IMR-90 (cell line): ENCODE results near the gene FXYD5. TPM values are rescaled to one million over a fixed set of nuclear protein-coding genes. Genes with fewer than 3 reads are reported as not detected.

Experiments used
- ATAC-seq: fragments of 200-7000 bp; cut with Tn5 transposase; 2 replicates; pipeline ENCODE4 v1.9.1; 2020; ENCODE audit warnings: low read depth, mild to moderate bottlenecking, moderate library complexity
- BruUV-seq: library from RNA; stranded (reverse); fragments of 400-500 nt; replicated peaks from 2 replicates; lab custom pipeline; 2021; lab: Mats Ljungman, UMichigan
- CTCF ChIA-PET: fragments of 300-600 bp; formaldehyde crosslinking; extraction: SDS; loops from one replicate; lab custom pipeline; 2021; ENCODE audit warnings: antibody characterized with exemption; lab: Yijun Ruan, JAX
- POLR2A ChIA-PET: fragments of 300-600 bp; sonication (Branson Sonifier 250); formaldehyde crosslinking; loops from one replicate; lab custom pipeline; 2022; ENCODE audit warnings: antibody characterized with exemption; ENCODE audit not compliant: unreplicated experiment; lab: Charles Lee
- DNase-seq: peaks from one replicate; pipeline ENCODE4 v3.0.0; 2013
- H2AFZ ChIP-seq: replicated peaks from 2 replicates; pipeline ENCODE3; 2013; ENCODE audit warnings: low read length, mild to moderate bottlenecking; ENCODE audit not compliant: poor library complexity
- H2AK5ac ChIP-seq: 2 replicates; pipeline ENCODE4 v1.6.1; 2013; ENCODE audit warnings: low read depth, low read length, inconsistent platforms
- H2AK9ac ChIP-seq: replicated peaks from 2 replicates; pipeline ENCODE3; 2013; ENCODE audit warnings: mild to moderate bottlenecking, low read depth, low read length, moderate library complexity; ENCODE audit not compliant: poor library complexity
- H2BK120ac ChIP-seq: 2 replicates; pipeline ENCODE4 v1.6.1; 2013; ENCODE audit warnings: low read depth, low read length, inconsistent platforms
- H2BK15ac ChIP-seq: 3 replicates; pipeline ENCODE4 v1.6.1; 2013; ENCODE audit warnings: low read depth, low read length, inconsistent platforms
- H2BK20ac ChIP-seq: 2 replicates; pipeline ENCODE4 v1.6.1; 2013; ENCODE audit warnings: low read depth, mild to moderate bottlenecking, inconsistent platforms, low read length, moderate library complexity
- H2BK5ac ChIP-seq: 2 replicates; pipeline ENCODE4 v1.6.1; 2013; ENCODE audit warnings: mild to moderate bottlenecking, low read depth, low read length, inconsistent platforms; ENCODE audit not compliant: poor library complexity, severe bottlenecking
- H3K14ac ChIP-seq: replicated peaks from 2 replicates; pipeline ENCODE4 v1.6.1; 2013; ENCODE audit warnings: low read depth, low read length, inconsistent platforms
- H3K18ac ChIP-seq: 2 replicates; pipeline ENCODE4 v1.6.1; 2013; ENCODE audit warnings: low read depth, low read length, control low read depth
- H3K23ac ChIP-seq: 2 replicates; pipeline ENCODE4 v1.6.1; 2013; ENCODE audit warnings: low read depth, low read length, inconsistent platforms
- H3K27ac ChIP-seq: 2 replicates; pipeline ENCODE4 v1.5.1; 2013; ENCODE audit warnings: mild to moderate bottlenecking, control low read depth, low read length; ENCODE audit not compliant: insufficient read depth
- H3K27me3 ChIP-seq: 2 replicates; pipeline ENCODE4 v1.6.1; 2013; ENCODE audit warnings: low read length; ENCODE audit not compliant: control insufficient read depth, insufficient read depth
- H3K36me3 ChIP-seq: 2 replicates; pipeline ENCODE4 v1.6.1; 2013; ENCODE audit warnings: low read length, mixed read lengths; ENCODE audit not compliant: control insufficient read depth, insufficient read depth
- H3K4ac ChIP-seq: 2 replicates; pipeline ENCODE4 v1.6.1; 2013; ENCODE audit warnings: low read depth, low read length, inconsistent platforms
- H3K4me1 ChIP-seq: 2 replicates; pipeline ENCODE4 v1.6.1; 2013; ENCODE audit warnings: low read length, mixed read lengths; ENCODE audit not compliant: control insufficient read depth, insufficient read depth
- H3K4me2 ChIP-seq: 2 replicates; pipeline ENCODE4 v1.6.1; 2013; ENCODE audit warnings: low read depth, mild to moderate bottlenecking, control low read depth, low read length, moderate library complexity
- H3K4me3 ChIP-seq: 2 replicates; pipeline ENCODE4 v1.5.1; 2013; ENCODE audit warnings: low read depth, mild to moderate bottlenecking, control low read depth, low read length, moderate library complexity; ENCODE audit not compliant: insufficient read depth
- H3K56ac ChIP-seq: 2 replicates; pipeline ENCODE4 v1.6.1; 2013; ENCODE audit warnings: low read length, inconsistent platforms; ENCODE audit not compliant: insufficient read depth; ENCODE audit errors: extremely low read depth
- H3K79me1 ChIP-seq, 2 experiments: 2 replicates each; pipeline ENCODE4 v1.6.1; 2013; ENCODE audit warnings: low read length in 2 of 2, inconsistent platforms in 1 of 2, low read depth in 1 of 2
- H3K9ac ChIP-seq: 2 replicates; pipeline ENCODE4 v1.6.1; 2013; ENCODE audit warnings: low read depth, low read length, control low read depth
- H3K9me1 ChIP-seq: 2 replicates; pipeline ENCODE4 v1.6.1; 2013; ENCODE audit warnings: low read length, inconsistent platforms; ENCODE audit not compliant: insufficient read depth
- H3K9me3 ChIP-seq: 2 replicates; pipeline ENCODE4 v1.6.1; 2013; ENCODE audit warnings: low read length; ENCODE audit not compliant: control insufficient read depth, insufficient read depth
- H4K20me1 ChIP-seq: 2 replicates; pipeline ENCODE4 v1.6.1; 2013; ENCODE audit warnings: low read length, inconsistent platforms; ENCODE audit not compliant: insufficient read depth
- H4K5ac ChIP-seq: 2 replicates; pipeline ENCODE4 v1.6.1; 2013; ENCODE audit warnings: mild to moderate bottlenecking, low read depth, low read length, control low read depth
- H4K8ac ChIP-seq, 2 experiments: 2 replicates each; pipeline ENCODE4 v1.6.1; 2013; ENCODE audit warnings: low read depth in 2 of 2, low read length in 2 of 2, control low read depth in 1 of 2, inconsistent platforms in 1 of 2
- H4K91ac ChIP-seq: 2 replicates; pipeline ENCODE4 v1.6.1; 2013; ENCODE audit warnings: low read depth, low read length, inconsistent platforms; ENCODE audit not compliant: insufficient read depth
- CEBPB ChIP-seq: IDR thresholded peaks from 2 replicates; pipeline ENCODE4 v1.6.1; 2012; ENCODE audit warnings: low read depth, low read length, improper control_type of control experiment
- CTCF ChIP-seq: conservative IDR thresholded peaks from 2 replicates; pipeline ENCODE4 v1.5.1; 2012; ENCODE audit warnings: mild to moderate bottlenecking, low read depth, low read length, improper control_type of control experiment
- MAFK ChIP-seq: IDR thresholded peaks from 2 replicates; pipeline ENCODE4 v1.6.1; 2012; ENCODE audit warnings: low read depth, low read length, improper control_type of control experiment
- MAZ ChIP-seq: IDR thresholded peaks from 2 replicates; pipeline ENCODE4 v1.6.1; 2012; ENCODE audit warnings: low read depth, mild to moderate bottlenecking, low read length, improper control_type of control experiment, moderate library complexity, borderline replicate concordance
- MXI1 ChIP-seq: IDR thresholded peaks from 2 replicates; pipeline ENCODE4 v1.6.1; 2012; ENCODE audit warnings: low read depth, mild to moderate bottlenecking, low read length, moderate library complexity, borderline replicate concordance
- POLR2A ChIP-seq: IDR thresholded peaks from 2 replicates; pipeline ENCODE4 v1.6.1; 2012; ENCODE audit warnings: mild to moderate bottlenecking, low read depth, low read length
- WGBS, 2 experiments: methylation state at CpG; one replicate each; pipeline versions ENCODE4 v1.1.5 to v1.1.7; 2013; ENCODE audit warnings: missing lambda C conversion rate in 2 of 2; ENCODE audit not compliant: insufficient read length in 1 of 2; ENCODE audit errors: extremely low coverage in 2 of 2; 5-methylcytosine and 5-hydroxymethylcytosine counted together
- dilution Hi-C: fragments of 300-500 bp; cut with HindIII; formaldehyde crosslinking; loops from one replicate; pipeline ENCODE4 v1.14.3; 2018; ENCODE audit warnings: low sequenced_read_pairs; ENCODE audit not compliant: unreplicated experiment
- in situ Hi-C: fragments of 300-500 bp; cut with MboI; formaldehyde crosslinking; loops from 3 replicates; pipeline ENCODE4 v1.14.3; 2019; ENCODE audit warnings: low sequenced_read_pairs, inconsistent platforms, mixed read lengths
- intact Hi-C: fragments of 100-400 bp; cut with micrococcal nuclease; formaldehyde crosslinking; loops from 2 replicates; pipeline ENCODE4 v1.10.0; 2022
- polyA plus RNA-seq, 3 experiments: library from polyadenylated mRNA; depleted of rRNA; stranded (reverse); fragments of >200 nt; gene quantifications; 2 replicates each; pipeline ENCODE4 v1.2.3, GENCODE V29; 2012; ENCODE audit warnings: low replicate concordance in 1 of 3
- total RNA-seq: library from RNA; depleted of rRNA; stranded (reverse); fragments of >200 nt; gene quantifications from 2 replicates; pipeline ENCODE4 v1.2.3, GENCODE V29; 2012

Gene FXYD5
- total and polyA plus RNA-seq, 2 of the 4 experiments (the other 2 are of a cell fraction): 53.6 to 245 TPM

DNA sequence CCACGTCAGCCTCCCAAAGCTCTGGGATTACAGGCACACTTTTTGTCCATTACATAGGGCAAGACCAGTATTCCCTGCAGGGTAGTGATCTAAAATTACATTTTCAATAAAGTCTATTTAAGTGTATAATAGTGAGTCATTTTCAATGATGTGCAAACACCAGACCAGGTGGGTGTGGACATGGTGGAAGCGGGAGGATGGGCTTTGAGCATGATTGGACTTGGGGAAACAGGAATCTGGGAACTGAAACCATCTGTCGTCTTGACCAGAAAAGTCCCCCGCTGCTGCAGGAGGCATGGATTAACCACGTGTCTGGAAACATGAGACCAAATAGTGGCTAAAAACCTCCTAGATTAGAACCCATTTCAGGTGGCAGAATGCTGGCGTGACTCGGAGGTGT is 34.0 kb upstream of the FXYD5 start:
- Histone ChIP-seq H3K4me3 (no peak overlapping the region), H3K4me1 (peaks cover 2% of the 10 kb centered on the region; the same call in 1 of the 2 replicates), H2AK9ac (no peak overlapping the region), H3K9me1 (peaks cover 7% of the 10 kb centered on the region; the same call in 1 of the 2 replicates), H4K91ac (no peak overlapping the region), H3K14ac (no peak overlapping the region), H3K18ac (no peak overlapping the region), H2BK15ac (no peak overlapping the region), H3K36me3 (no peaks in the 10 kb centered on the region), H3K23ac (no peak overlapping the region), H4K20me1 (no peaks in the 10 kb centered on the region), H2BK5ac (no peak overlapping the region), H2AFZ (peak overlapping the region; percentile 49), H4K5ac (no peak overlapping the region), H3K9me3 (no peaks in the 10 kb centered on the region), H4K8ac (no peak overlapping the region), H2BK20ac (no peak overlapping the region), H3K27ac (no peak overlapping the region), H3K4me2 (no peak overlapping the region), H3K4ac (no peak overlapping the region), H3K27me3 (peaks cover 17% of the 10 kb centered on the region), H3K9ac (no peak overlapping the region), H3K79me1 (0 out of 4 replicates have a peak, but pooled peaks cover 0 to 7% of the 10 kb centered on the region in 2 experiments), H2BK120ac (no peak overlapping the region), H3K56ac (no peak overlapping the region), H2AK5ac (no peak overlapping the region)
- ChIA-PET CTCF (no interaction called here), POLR2A (no interaction called here)
- DNase-seq (peak; percentile 66), ATAC-seq (no peak)
- BruUV-seq: no TSS peak
- TF ChIP-seq MXI1 (no peak), POLR2A (no peak), MAZ (no peak), CTCF (no peak), MAFK (no peak), CEBPB (no peak)
- WGBS, 2 experiments: 83% methylated on average over 1 of the region's 7 CpGs; no CpG with 5 or more reads in 1 of the 2 experiments
- dilution Hi-C loops (no loop called here), in situ Hi-C loops (no loop called here), intact Hi-C loops (no loop called here)
